Neural cell (in vitro differentiated cells): Measurements from ENCODE around the gene ALMS1. TPM values are rescaled to one million over a fixed set of nuclear protein-coding genes. Genes with fewer than 3 reads are reported as not detected.
"Not testable (repeated sequence)": the region's sequence is repeated elsewhere in the genome, so short reads cannot be mapped to it uniquely, and the experiment has no call there.

Source experiments
- H2AFZ ChIP-seq: fragments of 200-600, 300-800 bp; sonication (generic), shearing (Covaris generic); 2 replicates; pipeline ENCODE4 v1.6.0; 2014; ENCODE audit warnings: low read depth, mild to moderate bottlenecking, antibody characterized with exemption, low read length, moderate library complexity
- H3F3A ChIP-seq: fragments of 200-600 bp; shearing (Covaris generic); 2 replicates; pipeline ENCODE4 v1.6.1; 2016; ENCODE audit warnings: mild to moderate bottlenecking, moderate library complexity, mixed read lengths, antibody characterized with exemption, low read length; ENCODE audit not compliant: insufficient read depth, poor library complexity, severe bottlenecking
- H3K27ac ChIP-seq: fragments of 200-600, 300-800 bp; sonication (generic), shearing (Covaris generic); 2 replicates; pipeline ENCODE4 v1.5.1; 2014; ENCODE audit warnings: mild to moderate bottlenecking, low read length, moderate library complexity
- H3K27me3 ChIP-seq: fragments of 300-800, 200-600 bp; sonication (generic), shearing (Covaris generic); 2 replicates; pipeline ENCODE4 v1.6.0; 2014; ENCODE audit warnings: mild to moderate bottlenecking, low read depth, low read length, moderate library complexity; ENCODE audit not compliant: insufficient read depth
- H3K36me3 ChIP-seq: fragments of 300-800, 200-600 bp; sonication (generic), shearing (Covaris generic); 2 replicates; pipeline ENCODE4 v1.5.1; 2014; ENCODE audit warnings: mild to moderate bottlenecking, antibody characterized with exemption, low read length, moderate library complexity; ENCODE audit not compliant: insufficient read depth
- H3K4me2 ChIP-seq: fragments of 300-800, 200-600 bp; sonication (generic), shearing (Covaris generic); 2 replicates; pipeline ENCODE4 v1.6.0; 2014; ENCODE audit warnings: mild to moderate bottlenecking, low read length
- H3K4me3 ChIP-seq: fragments of 300-800, 200-600 bp; sonication (generic), shearing (Covaris generic); 2 replicates; pipeline ENCODE4 v1.5.1; 2014; ENCODE audit warnings: mild to moderate bottlenecking, low read length, moderate library complexity
- H3K79me2 ChIP-seq: fragments of 200-600 bp; shearing (Covaris generic); replicated peaks from 2 replicates; pipeline ENCODE4 v1.6.0; 2014; ENCODE audit warnings: mild to moderate bottlenecking, low read length, moderate library complexity; ENCODE audit not compliant: insufficient read depth
- H3K9ac ChIP-seq: fragments of 300-800, 200-600 bp; sonication (generic), shearing (Covaris generic); 2 replicates; pipeline ENCODE4 v1.6.1; 2016; ENCODE audit warnings: mild to moderate bottlenecking, low read length, mixed read lengths
- H3K9me2 ChIP-seq: fragments of 200-600 bp; shearing (Covaris generic); 2 replicates; pipeline ENCODE4 v1.6.1; 2016; ENCODE audit warnings: mild to moderate bottlenecking, low read length, mixed read lengths; ENCODE audit not compliant: insufficient read depth
- H3K9me3 ChIP-seq: fragments of 200-600, 300-800 bp; sonication (generic), shearing (Covaris generic); 2 replicates; pipeline ENCODE4 v1.6.1; 2016; ENCODE audit warnings: mild to moderate bottlenecking, mixed run types, low read length, moderate library complexity, mixed read lengths
- H4K20me1 ChIP-seq: fragments of 200-600 bp; shearing (Covaris generic); 2 replicates; pipeline ENCODE4 v1.6.1; 2016; ENCODE audit warnings: mild to moderate bottlenecking, mixed run types; ENCODE audit not compliant: insufficient read depth
- CTCF ChIP-seq: fragments of 450-650 bp; IDR thresholded peaks from 2 replicates; pipeline ENCODE4 v1.5.1; 2014; ENCODE audit warnings: antibody characterized with exemption, mild to moderate bottlenecking, moderate library complexity; ENCODE audit not compliant: poor library complexity, severe bottlenecking
- EP300 ChIP-seq: fragments of 450-650 bp; conservative IDR thresholded peaks from 2 replicates; pipeline ENCODE4 v1.6.1; 2014; ENCODE audit warnings: antibody characterized with exemption, mild to moderate bottlenecking, moderate library complexity; ENCODE audit not compliant: poor library complexity, severe bottlenecking
- EZH2 ChIP-seq: fragments of 200-600, 300-800 bp; shearing (Covaris generic), sonication (generic); IDR thresholded peaks from 2 replicates; pipeline ENCODE4 v1.6.1; 2014; ENCODE audit warnings: antibody characterized with exemption, low read length, borderline replicate concordance, mild to moderate bottlenecking; ENCODE audit not compliant: insufficient read depth, poor library complexity, severe bottlenecking
- MXI1 ChIP-seq: fragments of 450-650 bp; conservative IDR thresholded peaks from 2 replicates; pipeline ENCODE4 v1.6.1; 2014; ENCODE audit warnings: antibody characterized with exemption, mild to moderate bottlenecking; ENCODE audit not compliant: poor library complexity, severe bottlenecking
- POLR2AphosphoS5 ChIP-seq: IDR thresholded peaks from 2 replicates; pipeline ENCODE4 v1.6.1; 2012
- RAD21 ChIP-seq: fragments of 450-650 bp; conservative IDR thresholded peaks from 2 replicates; pipeline ENCODE4 v1.6.1; 2014; ENCODE audit warnings: antibody characterized with exemption, mild to moderate bottlenecking, moderate library complexity
- REST ChIP-seq: IDR thresholded peaks from 2 replicates; pipeline ENCODE4 v1.6.1; 2012; ENCODE audit warnings: borderline replicate concordance
- SMC3 ChIP-seq: fragments of 450-650 bp; conservative IDR thresholded peaks from 2 replicates; pipeline ENCODE4 v1.6.1; 2014; ENCODE audit warnings: antibody characterized with exemption, mild to moderate bottlenecking, moderate library complexity; ENCODE audit not compliant: poor library complexity
- TAF1 ChIP-seq: IDR thresholded peaks from 2 replicates; pipeline ENCODE4 v1.6.1; 2012; ENCODE audit warnings: low read depth
- polyA plus RNA-seq: library from polyadenylated mRNA; depleted of rRNA; stranded (reverse); fragments of >200 nt; gene quantifications from 2 replicates; pipeline ENCODE4 v1.2.3, GENCODE V29; 2014

The ALMS1 gene
- polyA plus RNA-seq, 1 donor from 2014 or later: 12.2 TPM

GRCh38 chr2:73344747-73345146, 40.9 kb upstream of the ALMS1 start:
- H3K27me3 ChIP-seq, H3K4me2 ChIP-seq, H3K36me3 ChIP-seq, H3K9me3 ChIP-seq, H4K20me1 ChIP-seq, H2AFZ ChIP-seq, H3K79me2 ChIP-seq, H3K9ac ChIP-seq, H3F3A ChIP-seq, H3K27ac ChIP-seq, H3K4me3 ChIP-seq, H3K9me2 ChIP-seq: not testable (repeated sequence)

- Histone ChIP-seq H3K4me2 (no peak overlapping the region), H3K36me3 (no peaks in the 10 kb centered on the region), H3K9me3 (no peaks in the 10 kb centered on the region), H3K4me3 (no peak overlapping the region), H2AFZ (no peak overlapping the region), H3K9ac (no peak overlapping the region), H3K79me2 (no peaks in the 10 kb centered on the region), H3K27ac (no peak overlapping the region), H4K20me1 (no peaks in the 10 kb centered on the region), H3K9me2 (no peaks in the 10 kb centered on the region), H3K27me3 (no peaks in the 10 kb centered on the region), H3F3A (no peaks in the 10 kb centered on the region)
- TF ChIP-seq REST (no peak), EZH2 (no peak), SMC3 (no peak), EP300 (no peak), MXI1 (no peak), RAD21 (no peak), CTCF (no peak), TAF1 (no peak), POLR2AphosphoS5 (no peak)
Measured at GRCh38 chr2:73350035-73350691, 35.5 kb upstream of the ALMS1 start.

GRCh38 chr2:73356097-73356496, 29.5 kb upstream of the ALMS1 start:
- no peak for TF ChIP-seq EZH2
- TF ChIP-seq EP300: no peak
- TF ChIP-seq CTCF: no peak
- TF ChIP-seq RAD21: no peak

More at GRCh38 chr2:73356097-73356496, 29.5 kb upstream of the ALMS1 start:
- no peaks in the 10 kb centered on the region for H4K20me1 ChIP-seq
- H3K36me3 ChIP-seq: no peaks in the 10 kb centered on the region
- no peaks in the 10 kb centered on the region for H3K9me3 ChIP-seq
- no peaks in the 10 kb centered on the region for H3K79me2 ChIP-seq
- H3F3A ChIP-seq: no peaks in the 10 kb centered on the region
- no peak overlapping the region for H3K27ac ChIP-seq
- no peak overlapping the region for H3K4me2 ChIP-seq
- H2AFZ ChIP-seq: no peak overlapping the region
- no peaks in the 10 kb centered on the region for H3K9me2 ChIP-seq
- no peak overlapping the region for H3K4me3 ChIP-seq
- no peak overlapping the region for H3K9ac ChIP-seq
- no peaks in the 10 kb centered on the region for H3K27me3 ChIP-seq
